ENCODE measurements around the gene MTRR.

Gene MTRR

GRCh38 chr5:7941692-7942091 is 72.7 kb downstream of the MTRR start:
- Histone ChIP-seq H2BK15ac (replicated peaks; ENCODE audit: low read depth) (no peak overlapping the region), H3K4me1 (ENCODE audit: control insufficient read depth, low read depth, low read length) (no peaks in the 10 kb centered on the region), H2BK120ac (ENCODE audit: low read depth, low read length) (no peak overlapping the region), H3K27ac (ENCODE audit: low read depth, low read length) (no peak overlapping the region), H3K9ac (ENCODE audit: low read length) (no peak overlapping the region), H3K27me3 (ENCODE audit: insufficient read depth, low read length, poor library complexity) (no peaks in the 10 kb centered on the region), H3K23ac (ENCODE audit: low read length) (no peak overlapping the region), H4K8ac (ENCODE audit: low read depth, low read length) (no peak overlapping the region), H2AK5ac (ENCODE audit: low read length) (no peak overlapping the region), H3K4me2 (ENCODE audit: low read length) (no peak overlapping the region), H3K36me3 (ENCODE audit: control insufficient read depth, insufficient read depth, low read length) (no peaks in the 10 kb centered on the region), H3K79me2 (ENCODE audit: control insufficient read depth, insufficient read depth, low read length) (no peaks in the 10 kb centered on the region), H3K18ac (ENCODE audit: low read length) (no peak overlapping the region), H3K56ac (ENCODE audit: low read length) (no peak overlapping the region), H4K5ac (ENCODE audit: low read length) (no peak overlapping the region), H3K4me3 (ENCODE audit: low read length) (no peak overlapping the region), H3K79me1 (ENCODE audit: low read length) (no peaks in the 10 kb centered on the region), H3K4ac (ENCODE audit: low read depth, low read length) (no peak overlapping the region), H2BK5ac (ENCODE audit: low read length) (no peak overlapping the region)
- no CpG with 5 or more reads among the region's 3 CpGs for WGBS (ENCODE audit: extremely low coverage, insufficient coverage, low lambda C conversion rate)
- DNase-seq: no peak

DNA sequence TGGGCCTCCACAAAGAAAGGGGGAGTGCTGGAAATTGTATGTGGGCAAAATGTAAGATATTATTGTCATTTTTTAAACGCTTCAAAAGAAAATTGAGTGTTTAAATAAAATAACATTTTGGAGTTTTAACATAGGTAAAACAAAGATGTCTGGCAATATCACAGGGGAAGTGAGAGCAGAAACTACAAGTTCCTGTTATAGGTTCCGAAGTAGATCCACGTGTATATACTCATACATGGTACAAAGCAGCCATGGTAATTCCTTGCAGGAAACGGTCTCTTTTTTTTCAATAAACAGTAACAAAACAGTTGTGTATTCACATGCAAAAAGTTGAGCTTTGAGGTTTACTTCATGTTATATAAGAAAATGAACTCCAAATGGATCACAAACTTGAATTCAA is 78.4 kb downstream of the MTRR start:
- Histone ChIP-seq H3K79me1 (ENCODE audit: low read length) (no peaks in the 10 kb centered on the region), H3K27ac (ENCODE audit: low read depth, low read length) (no peak overlapping the region), H3K4me2 (ENCODE audit: low read length) (no peak overlapping the region), H4K8ac (ENCODE audit: low read depth, low read length) (no peak overlapping the region), H3K36me3 (ENCODE audit: control insufficient read depth, insufficient read depth, low read length) (no peaks in the 10 kb centered on the region), H2BK5ac (ENCODE audit: low read length) (no peak overlapping the region), H2BK15ac (replicated peaks; ENCODE audit: low read depth) (no peak overlapping the region), H3K23ac (ENCODE audit: low read length) (no peak overlapping the region), H3K9ac (ENCODE audit: low read length) (no peak overlapping the region), H3K27me3 (ENCODE audit: insufficient read depth, low read length, poor library complexity) (no peaks in the 10 kb centered on the region), H3K18ac (ENCODE audit: low read length) (no peak overlapping the region), H2AK5ac (ENCODE audit: low read length) (no peak overlapping the region), H3K4me3 (ENCODE audit: low read length) (no peak overlapping the region), H3K56ac (ENCODE audit: low read length) (no peak overlapping the region), H3K79me2 (ENCODE audit: control insufficient read depth, insufficient read depth, low read length) (no peaks in the 10 kb centered on the region), H3K4ac (ENCODE audit: low read depth, low read length) (no peak overlapping the region), H3K4me1 (ENCODE audit: control insufficient read depth, low read depth, low read length) (no peaks in the 10 kb centered on the region), H4K5ac (ENCODE audit: low read length) (no peak overlapping the region), H2BK120ac (ENCODE audit: low read depth, low read length) (no peak overlapping the region)
- no peak for DNase-seq
- no CpG with 5 or more reads among the region's 4 CpGs for WGBS (ENCODE audit: extremely low coverage, insufficient coverage, low lambda C conversion rate)

Data from mesendoderm (in vitro differentiated cells).